GM11168 (cell line): Measurements from ENCODE around the gene TAS2R60.

Source experiments
- in situ Hi-C: fragments of 300-500 bp; cut with MboI; formaldehyde crosslinking; loops from one replicate; pipeline ENCODE4 v1.12.0; 2022; ENCODE audit warnings: low sequenced_read_pairs; ENCODE audit not compliant: unreplicated experiment

Gene TAS2R60

DNA sequence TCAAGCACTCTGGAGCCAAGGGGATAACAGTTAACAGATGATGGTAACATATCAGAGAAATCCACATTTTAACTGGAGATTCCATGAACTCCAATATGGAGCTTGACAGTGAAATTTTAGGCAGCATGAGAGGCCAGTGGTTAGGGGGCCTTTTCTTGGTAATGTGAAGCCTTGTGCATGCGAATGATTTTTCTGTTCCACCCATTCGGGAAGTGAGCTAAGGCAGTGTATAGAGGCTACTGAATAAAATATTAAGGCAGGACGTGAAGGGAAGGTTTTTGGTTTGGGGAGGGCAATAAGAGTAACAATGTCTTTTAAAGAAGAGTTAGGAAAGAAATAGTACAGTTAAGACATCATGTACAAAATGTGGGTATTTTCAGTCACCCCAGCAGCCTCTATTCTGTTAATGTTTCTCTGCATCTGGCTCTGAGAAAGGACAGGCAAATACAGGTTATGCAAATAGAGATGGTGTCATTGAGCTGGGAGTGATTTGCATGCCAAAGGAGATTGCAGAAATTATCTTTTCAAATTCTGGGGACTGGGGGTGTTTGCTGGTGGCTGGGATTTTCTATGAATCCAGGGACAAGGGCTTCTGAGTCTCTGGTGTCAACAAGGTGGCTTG, 6.8 kb upstream of the TAS2R60 start:
- in situ Hi-C loops, result no loop called here

DNA sequence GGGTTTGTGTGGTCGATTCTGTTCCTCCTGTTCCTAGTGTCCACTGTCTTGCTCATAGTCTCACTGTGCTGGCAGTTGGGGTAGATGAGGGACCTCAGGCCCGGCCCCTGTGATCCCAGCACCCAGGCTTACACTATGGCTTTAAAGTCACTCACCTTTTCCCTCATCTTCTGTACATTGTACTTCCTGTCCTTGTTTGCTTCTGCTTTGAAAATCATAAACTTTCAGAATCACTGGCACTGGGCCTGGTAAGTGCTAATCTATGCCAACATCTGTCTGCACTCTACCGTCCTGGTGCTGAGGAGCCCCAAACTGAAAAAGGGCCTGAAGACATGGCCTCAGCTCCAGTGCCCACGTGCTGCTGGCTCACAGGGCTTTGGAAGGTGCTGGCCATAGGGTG, 5.7 kb upstream of the TAS2R60 start:
- in situ Hi-C loops, result no loop called here

- in situ Hi-C loops, result no loop called here
These were observed 3.4 kb upstream of the TAS2R60 start for GRCh38 chr7:143439866-143440265.

- in situ Hi-C loops, result no loop called here
These were observed 970 bp downstream of the TAS2R60 start for GRCh38 chr7:143444063-143444782.

DNA sequence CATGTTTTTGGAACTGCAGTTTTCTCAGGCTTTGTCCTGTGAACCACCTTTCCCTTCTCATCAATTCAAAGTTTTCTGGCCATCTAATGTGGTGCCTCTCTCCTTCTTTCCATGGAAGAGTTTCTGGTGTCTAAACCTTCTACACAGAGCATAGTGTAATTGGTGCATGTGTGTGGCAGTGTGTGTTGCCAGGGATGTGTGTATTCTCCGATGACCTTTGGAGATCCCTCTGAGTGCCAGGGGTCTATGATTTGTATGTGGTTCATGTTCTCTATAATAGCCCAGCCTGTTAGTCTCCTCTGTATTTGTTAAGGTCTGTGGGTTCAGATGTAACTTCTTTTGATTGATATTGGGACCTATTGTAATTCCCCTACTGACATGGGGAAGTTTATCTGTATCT, 1.5 kb downstream of the TAS2R60 start:
- in situ Hi-C loops, result no loop called here

DNA sequence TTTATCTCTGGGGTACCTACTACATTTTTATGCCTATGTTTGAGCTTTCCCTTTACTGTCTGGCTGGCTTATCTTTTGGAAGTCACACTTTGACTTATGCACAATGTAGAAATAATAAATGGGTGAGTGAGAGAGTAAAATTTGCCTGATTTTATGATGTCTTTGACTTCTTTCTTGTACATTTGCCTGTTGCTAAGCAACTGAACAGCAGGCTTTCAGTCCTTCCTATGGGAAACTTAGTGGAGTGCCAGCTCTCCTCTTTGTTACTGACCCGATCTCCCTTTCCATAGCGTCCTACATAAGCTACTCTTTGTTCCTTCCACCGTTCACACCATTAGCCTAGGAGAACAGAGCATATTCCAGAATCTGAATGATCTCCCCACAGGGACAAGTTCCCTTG, 4.2 kb downstream of the TAS2R60 start:
- in situ Hi-C loops, result no loop called here

DNA sequence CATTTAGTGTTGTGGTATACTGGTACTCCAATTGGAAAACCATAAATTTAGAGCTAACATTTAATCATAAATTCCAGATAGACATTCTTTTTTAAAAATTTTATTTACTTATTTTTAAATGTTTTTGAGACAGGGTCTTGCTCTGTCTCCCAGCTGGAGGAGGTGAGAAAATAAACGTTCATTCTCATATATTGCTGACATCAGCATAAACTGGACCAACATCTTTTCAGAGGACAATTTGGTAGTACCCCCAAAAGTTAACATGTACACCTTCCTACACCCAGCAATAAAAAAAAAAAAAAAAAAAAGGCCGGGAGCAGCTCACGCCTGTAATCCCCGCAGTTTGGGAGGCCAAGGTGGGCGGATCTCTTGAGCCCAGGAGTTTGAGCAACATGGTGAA, 5.2 kb downstream of the TAS2R60 start:
- in situ Hi-C loops, result no loop called here

- in situ Hi-C loops, result no loop called here
These were observed 6.5 kb downstream of the TAS2R60 start for GRCh38 chr7:143449793-143450192.

DNA sequence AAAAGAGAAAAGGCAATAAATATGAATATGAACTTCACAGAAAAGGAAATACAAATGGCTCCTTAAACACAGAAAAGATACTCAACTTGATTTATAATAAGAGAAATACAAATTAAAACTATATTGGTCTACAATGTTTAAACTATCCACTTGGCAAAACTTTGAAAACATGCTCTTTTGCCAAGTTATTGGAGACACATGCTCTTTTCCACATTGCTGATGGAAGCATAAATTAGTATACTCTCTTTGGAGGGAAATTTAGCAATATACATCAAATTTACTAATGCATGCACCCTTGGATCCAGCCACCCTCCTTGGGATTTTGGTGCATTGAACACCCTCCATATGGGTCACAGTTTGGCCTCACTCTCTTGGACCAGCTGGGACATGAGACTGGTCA, 7.9 kb downstream of the TAS2R60 start:
- in situ Hi-C loops, result no loop called here

GRCh38 chr7:143451746-143452145, 8.5 kb downstream of the TAS2R60 start:
- in situ Hi-C loops, result no loop called here

GRCh38 chr7:143452495-143452894, 9.2 kb downstream of the TAS2R60 start:
- in situ Hi-C loops, result no loop called here

DNA sequence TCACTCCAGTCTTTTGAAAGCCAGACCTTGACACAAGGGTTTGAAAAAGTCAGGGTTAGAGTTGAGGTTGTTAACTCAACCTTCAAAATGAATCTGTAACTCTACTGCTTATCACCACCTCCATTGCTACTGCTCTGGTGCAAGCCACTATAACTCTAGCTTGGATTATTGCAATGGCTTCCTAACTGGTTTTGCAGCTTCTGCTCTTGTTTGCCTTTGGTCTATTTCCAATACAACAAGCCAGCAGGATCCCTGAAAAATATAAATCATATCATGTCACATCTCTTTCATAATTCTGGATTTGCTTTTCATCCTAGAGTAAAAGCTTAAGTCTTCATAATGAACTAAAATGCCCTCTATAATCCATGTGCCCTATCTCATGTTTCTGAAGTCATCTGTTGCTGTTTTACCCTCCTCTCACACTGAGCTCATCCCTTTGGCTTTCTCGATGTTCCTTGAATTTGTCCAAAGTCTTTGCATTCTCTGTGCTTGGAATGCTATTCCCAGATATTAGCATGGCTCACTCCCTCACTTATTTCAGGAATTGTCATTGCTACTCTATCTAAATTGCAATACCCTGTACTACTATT, 10.9 kb downstream of the TAS2R60 start:
- in situ Hi-C loops, result no loop called here

- in situ Hi-C loops, result no loop called here
These were observed 12.2 kb downstream of the TAS2R60 start for GRCh38 chr7:143455491-143455890.

DNA sequence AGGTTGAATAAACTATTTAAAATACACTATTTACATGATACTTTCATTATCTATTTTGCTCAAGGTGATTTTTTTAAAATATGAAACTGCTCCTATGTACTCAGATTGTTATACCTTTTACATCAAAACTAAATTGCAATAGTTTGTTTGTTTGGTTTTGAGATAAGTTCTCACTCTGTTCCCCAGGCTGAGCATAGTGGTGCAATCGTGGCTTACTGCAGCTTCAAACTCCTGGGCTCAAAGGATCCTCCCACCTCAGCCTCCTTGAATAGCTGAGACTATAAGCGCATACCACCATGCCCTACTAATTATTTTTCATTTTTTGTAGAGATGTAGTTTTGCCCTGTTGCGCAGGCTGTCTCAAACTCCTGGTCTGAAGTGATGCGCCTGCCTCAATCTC, 12.7 kb downstream of the TAS2R60 start:
- in situ Hi-C loops, result no loop called here

GRCh38 chr7:143456992-143457793, 13.9 kb downstream of the TAS2R60 start:
- in situ Hi-C loops, result no loop called here

DNA sequence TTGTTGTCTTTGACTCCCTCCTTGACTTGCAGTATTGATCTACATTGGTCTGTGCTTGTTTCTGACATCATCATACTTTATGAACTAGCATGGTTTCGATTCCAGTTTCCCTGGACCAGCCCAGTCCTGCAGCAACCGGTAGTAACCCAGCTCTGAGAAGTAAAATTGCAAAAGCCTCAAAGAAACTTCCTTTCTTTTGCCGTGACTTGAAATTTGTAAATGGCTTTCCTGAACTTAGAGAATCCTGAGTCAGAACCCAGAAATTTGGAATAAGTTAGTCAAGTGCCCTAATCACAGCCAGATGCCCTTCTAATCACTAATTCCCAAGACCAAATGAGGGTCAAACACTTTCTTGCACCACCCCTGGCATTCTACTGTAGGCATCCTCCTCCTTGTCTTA, 15.0 kb downstream of the TAS2R60 start:
- in situ Hi-C loops, result no loop called here

DNA sequence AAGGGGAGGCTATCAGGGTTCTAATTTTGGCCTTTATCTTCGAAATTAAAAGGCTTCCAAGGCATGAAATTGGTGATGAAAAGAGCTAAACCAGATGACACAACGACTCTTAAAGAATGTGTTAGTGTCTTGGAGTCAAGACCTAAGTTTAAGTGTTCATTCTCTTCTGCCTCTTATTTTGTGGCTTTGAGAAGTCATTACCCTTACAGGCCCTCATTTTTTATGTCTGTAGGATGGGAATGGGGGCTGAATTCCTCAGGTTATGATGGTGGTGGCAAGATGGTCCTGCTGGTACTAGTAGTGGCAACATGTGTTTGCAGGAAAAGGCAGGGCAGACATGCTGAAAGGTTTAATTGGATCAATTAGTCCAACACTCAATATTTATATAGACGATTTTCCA, 15.4 kb downstream of the TAS2R60 start:
- in situ Hi-C loops, result no loop called here

GRCh38 chr7:143459359-143459758, 16.1 kb downstream of the TAS2R60 start:
- in situ Hi-C loops, result no loop called here

DNA sequence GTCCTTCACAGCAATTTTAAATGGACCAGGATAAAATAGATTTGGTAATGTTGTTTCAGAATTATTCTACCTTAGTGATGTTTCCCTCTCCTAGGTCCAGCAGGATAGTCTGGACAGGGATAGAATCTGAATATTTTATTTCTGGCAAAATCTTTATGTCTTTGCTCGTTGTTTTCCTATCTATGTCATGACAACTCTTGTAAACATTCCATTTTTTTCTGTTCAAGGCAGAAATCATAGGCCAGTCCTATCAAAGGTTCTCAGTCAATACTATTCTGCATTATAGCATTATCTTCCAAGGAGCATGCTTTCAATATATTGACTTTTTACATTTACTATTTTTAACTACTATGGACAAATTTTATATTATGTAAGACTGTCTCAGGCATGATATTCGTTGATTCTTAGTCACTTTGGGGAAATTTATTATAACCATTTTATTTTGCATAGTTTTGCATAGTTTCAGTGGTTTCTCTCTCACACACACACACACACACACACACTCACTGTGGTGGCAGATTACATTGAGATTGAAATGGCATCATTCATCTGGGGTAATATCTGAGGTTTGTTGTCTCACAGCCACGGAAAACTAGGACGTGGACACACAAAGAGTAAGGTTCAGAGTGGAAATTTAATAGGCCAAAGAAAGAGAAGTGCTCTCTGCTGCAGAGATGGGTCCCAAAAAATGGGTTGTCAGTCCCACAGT, 17.2 kb downstream of the TAS2R60 start:
- in situ Hi-C loops, result no loop called here

DNA sequence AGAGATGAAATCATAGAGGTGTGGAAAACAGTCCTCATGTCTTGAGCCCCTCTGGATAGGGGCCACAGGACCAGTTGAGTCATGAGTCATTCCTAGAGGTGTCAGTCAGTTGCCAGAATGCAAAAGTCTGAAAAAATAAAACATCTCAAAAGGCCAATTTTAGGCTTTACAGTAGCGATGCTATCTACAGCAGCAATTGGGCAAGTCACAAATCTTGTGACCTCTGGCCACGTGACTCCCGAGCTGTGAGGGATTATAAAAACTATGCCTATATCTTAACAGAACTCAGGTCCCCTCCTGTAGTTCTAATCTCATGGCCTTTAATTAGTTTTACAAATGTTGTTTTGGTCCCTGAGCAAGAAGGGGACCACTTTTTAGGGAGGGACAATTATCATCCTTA, 18.8 kb downstream of the TAS2R60 start:
- in situ Hi-C loops, result no loop called here
